H9 (cell line): ENCODE results near the gene ALDH2. TPM values are rescaled to one million over a fixed set of nuclear protein-coding genes. Genes with fewer than 3 reads are reported as not detected.

Experiments
- DNase-seq: peaks from one replicate; pipeline ENCODE4 v3.0.0-alpha.2; 2017
- H2AFZ ChIP-seq: one replicate; pipeline ENCODE4 v1.6.1; 2013; ENCODE audit warnings: mild to moderate bottlenecking, low read length, control low read depth, moderate library complexity
- H2AK5ac ChIP-seq: 2 replicates; pipeline ENCODE4 v1.6.1; 2013; ENCODE audit warnings: low read length, control low read depth, mixed read lengths; ENCODE audit not compliant: insufficient read length
- H2BK120ac ChIP-seq: one replicate; pipeline ENCODE4 v1.6.1; 2013; ENCODE audit warnings: low read depth, mild to moderate bottlenecking, low read length, control low read depth, inconsistent platforms; ENCODE audit not compliant: poor library complexity, severe bottlenecking
- H2BK12ac ChIP-seq: 2 replicates; pipeline ENCODE4 v1.6.1; 2013; ENCODE audit warnings: low read length, control low read depth, mixed read lengths, low read depth; ENCODE audit not compliant: insufficient read length
- H2BK15ac ChIP-seq: 2 replicates; pipeline ENCODE4 v1.6.1; 2013; ENCODE audit warnings: low read depth, low read length, control low read depth
- H2BK20ac ChIP-seq: one replicate; pipeline ENCODE4 v1.6.1; 2013; ENCODE audit warnings: low read depth, mild to moderate bottlenecking, low read length, control low read depth, inconsistent platforms; ENCODE audit not compliant: poor library complexity, severe bottlenecking
- H2BK5ac ChIP-seq: 2 replicates; pipeline ENCODE4 v1.6.1; 2013; ENCODE audit warnings: low read length, control low read depth, mixed read lengths; ENCODE audit not compliant: insufficient read length
- H3K14ac ChIP-seq: 2 replicates; pipeline ENCODE4 v1.6.1; 2013; ENCODE audit warnings: low read length, control low read depth; ENCODE audit not compliant: insufficient read depth
- H3K18ac ChIP-seq: 2 replicates; pipeline ENCODE4 v1.6.1; 2013; ENCODE audit warnings: low read depth, mild to moderate bottlenecking, mixed read lengths, low read length, control low read depth; ENCODE audit not compliant: insufficient read length
- H3K23ac ChIP-seq: 2 replicates; pipeline ENCODE4 v1.6.1; 2013; ENCODE audit warnings: low read length, control low read depth, mixed read lengths, low read depth; ENCODE audit not compliant: insufficient read length
- H3K23me2 ChIP-seq: 2 replicates; pipeline ENCODE4 v1.6.1; 2013; ENCODE audit warnings: low read depth, mild to moderate bottlenecking, mixed read lengths, low read length, control low read depth; ENCODE audit not compliant: insufficient read length, poor library complexity, severe bottlenecking
- H3K27ac ChIP-seq: 2 replicates; pipeline ENCODE4 v1.5.1; 2013; ENCODE audit warnings: low read length, control low read depth, mixed read lengths, low read depth; ENCODE audit not compliant: insufficient read length
- H3K27me3 ChIP-seq: 2 replicates; pipeline ENCODE4 v1.6.1; 2013; ENCODE audit warnings: low read length, control low read depth, inconsistent platforms; ENCODE audit not compliant: insufficient read depth
- H3K4ac ChIP-seq: 2 replicates; pipeline ENCODE4 v1.6.1; 2013; ENCODE audit warnings: low read depth, mild to moderate bottlenecking, control low read depth, inconsistent platforms, low read length, moderate library complexity
- H3K4me1 ChIP-seq: 2 replicates; pipeline ENCODE4 v1.6.1; 2013; ENCODE audit warnings: low read length, control low read depth, inconsistent platforms; ENCODE audit not compliant: insufficient read depth
- H3K4me2 ChIP-seq: 2 replicates; pipeline ENCODE4 v1.6.1; 2013; ENCODE audit warnings: low read length, control low read depth, mixed read lengths; ENCODE audit not compliant: insufficient read length, insufficient read depth
- H3K56ac ChIP-seq: 2 replicates; pipeline ENCODE4 v1.6.1; 2013; ENCODE audit warnings: low read depth, mild to moderate bottlenecking, mixed read lengths, low read length, control low read depth; ENCODE audit not compliant: insufficient read length
- H3K79me1 ChIP-seq: 2 replicates; pipeline ENCODE4 v1.6.1; 2013; ENCODE audit warnings: low read depth, mild to moderate bottlenecking, moderate library complexity, low read length, control low read depth, inconsistent platforms; ENCODE audit not compliant: insufficient read depth, poor library complexity, severe bottlenecking
- H3K79me2 ChIP-seq: 2 replicates; pipeline ENCODE4 v1.6.1; 2013; ENCODE audit warnings: low read length, control low read depth, inconsistent platforms; ENCODE audit not compliant: insufficient read depth
- H3K9ac ChIP-seq: 2 replicates; pipeline ENCODE4 v1.6.1; 2013; ENCODE audit warnings: low read length, control low read depth, mixed read lengths; ENCODE audit not compliant: insufficient read length; ENCODE audit errors: extremely low read depth
- H3K9me3 ChIP-seq: one replicate; pipeline ENCODE4 v1.6.1; 2013; ENCODE audit warnings: low read depth, low read length, inconsistent platforms; ENCODE audit not compliant: control insufficient read depth
- H3T11ph ChIP-seq: one replicate; pipeline ENCODE4 v1.6.1; 2013; ENCODE audit warnings: mild to moderate bottlenecking, low read length, control low read depth, inconsistent platforms
- H4K20me1 ChIP-seq: one replicate; pipeline ENCODE4 v1.6.1; 2013; ENCODE audit not compliant: control insufficient read depth, insufficient read length, insufficient read depth
- H4K5ac ChIP-seq: 2 replicates; pipeline ENCODE4 v1.6.1; 2013; ENCODE audit warnings: low read depth, mild to moderate bottlenecking, mixed read lengths, low read length, control low read depth; ENCODE audit not compliant: insufficient read length
- H4K8ac ChIP-seq: replicated peaks from 2 replicates; pipeline ENCODE4 v1.6.1; 2013; ENCODE audit warnings: low read length, control low read depth, mixed read lengths, low read depth; ENCODE audit not compliant: insufficient read length
- H4K91ac ChIP-seq: 2 replicates; pipeline ENCODE4 v1.6.1; 2013; ENCODE audit warnings: low read depth, mild to moderate bottlenecking, moderate library complexity, mixed read lengths, low read length, control low read depth; ENCODE audit not compliant: insufficient read length
- H3K27ac Mint-ChIP-seq, 3 experiments: 2 replicates in 2 of 3; 3 replicates in 1 of 3; pipeline ENCODE4 v1.8.0; 2020 to 2021; ENCODE audit warnings: mixed read lengths in 3 of 3, mild to moderate bottlenecking in 1 of 3, moderate library complexity in 1 of 3
- H3K27me3 Mint-ChIP-seq: 2 replicates; pipeline ENCODE4 v1.8.0; 2021; ENCODE audit warnings: low read depth, mild to moderate bottlenecking, moderate library complexity, mixed read lengths
- H3K36me3 Mint-ChIP-seq, 3 experiments: 2 replicates in 2 of 3; 3 replicates in 1 of 3; pipeline ENCODE4 v1.8.0; 2020 to 2021; ENCODE audit warnings: low read depth in 3 of 3, mixed read lengths in 3 of 3; ENCODE audit not compliant: insufficient read depth in 1 of 3
- H3K4me1 Mint-ChIP-seq, 2 experiments: 2 replicates each; pipeline ENCODE4 v1.8.0; 2020; ENCODE audit warnings: mixed read lengths in 2 of 2
- H3K4me3 Mint-ChIP-seq, 2 experiments: 2 replicates in 1 of 2; 3 replicates in 1 of 2; pipeline ENCODE4 v1.8.0; 2020 to 2021; ENCODE audit warnings: mild to moderate bottlenecking in 2 of 2, mixed read lengths in 2 of 2, moderate library complexity in 1 of 2
- H3K9me3 Mint-ChIP-seq, 2 experiments: 2 replicates in 1 of 2; 3 replicates in 1 of 2; pipeline ENCODE4 v1.8.0; 2020; ENCODE audit warnings: mild to moderate bottlenecking in 2 of 2, mixed read lengths in 2 of 2, moderate library complexity in 1 of 2
- WGBS: extraction: QIAGEN DNeasy Blood & Tissue Kit; methylation state at CpG from one replicate; pipeline ENCODE4 v1.1.7; 2013; ENCODE audit warnings: missing lambda C conversion rate, low lambda C conversion rate, mixed read lengths; ENCODE audit not compliant: insufficient read length; ENCODE audit errors: extremely low coverage; 5-methylcytosine and 5-hydroxymethylcytosine counted together
- total RNA-seq: library from RNA; stranded (reverse); gene quantifications from 2 replicates; pipeline ENCODE4 v1.2.1, GENCODE V29; 2021
- TF ChIP-seq, protein P1 (sequence below): fragments of 200-600 bp; sonication (generic); conservative IDR thresholded peaks from 3 replicates; pipeline ENCODE4 v1.8.0; 2021; ENCODE audit warnings: antibody characterized with exemption, mild to moderate bottlenecking

ALDH2 gene
- total RNA-seq, 1 experiment from 2014 or later = 44.0 TPM

DNA sequence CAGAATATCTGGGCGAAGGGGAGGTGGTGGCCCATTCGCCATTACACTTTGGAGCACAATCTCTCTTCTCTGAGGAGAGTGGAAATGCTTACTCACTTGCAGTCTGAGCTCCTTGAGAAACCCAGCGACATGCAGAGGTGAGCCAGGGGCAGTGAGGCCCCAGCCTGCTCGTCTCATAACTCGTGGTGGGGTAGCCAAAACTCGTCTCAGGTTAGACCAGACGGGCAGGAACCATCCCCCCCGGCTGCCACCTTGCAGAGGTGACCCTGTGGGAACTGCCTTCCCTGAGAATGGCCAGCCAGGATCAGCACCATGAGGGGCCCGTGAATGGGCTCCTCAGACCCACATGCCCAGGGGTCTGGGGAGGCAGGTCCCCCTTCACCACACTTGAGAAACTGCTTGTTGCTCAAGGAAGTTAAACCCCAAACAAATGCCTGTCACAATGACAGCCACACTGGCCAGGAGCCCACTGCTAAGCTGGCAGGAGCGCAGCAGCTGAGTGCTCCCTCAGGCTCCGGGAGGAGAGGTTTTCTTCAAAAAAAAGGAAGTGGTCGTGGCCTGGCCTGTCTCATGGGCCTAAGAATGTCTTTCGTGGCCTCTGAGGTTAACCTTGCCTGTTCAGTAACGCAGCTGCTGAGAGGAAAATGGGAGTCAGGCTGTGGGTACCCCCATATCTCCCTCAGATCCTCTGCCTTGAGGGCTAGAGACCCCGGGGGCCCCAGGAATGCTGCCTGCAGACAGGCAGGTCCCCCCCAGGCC lies 9.2 kb upstream of the ALDH2 start:
- H2BK15ac ChIP-seq = no peak overlapping the region
- H3K9me3 ChIP-seq = no peaks in the 10 kb centered on the region
- H3K23me2 ChIP-seq = no peaks in the 10 kb centered on the region
- no peak overlapping the region for H3K18ac ChIP-seq
- no peak for DNase-seq
- no peak overlapping the region for H3K56ac ChIP-seq
- H2AK5ac ChIP-seq = no peak overlapping the region
- H2BK120ac ChIP-seq = no peak overlapping the region
- Mint-ChIP-seq H3K27ac (peak overlapping the region; percentile 68 to 77 (median 68); a peak in 5 of 7 replicates), H3K4me3 (no peak overlapping the region), H3K36me3 (peaks cover 3 to 10% (median 7%) of the 10 kb centered on the region in 3 experiments; a peak in 3 of 7 replicates), H3K9me3 (no peaks in the 10 kb centered on the region), H3K4me1 (peaks cover 26 to 39% of the 10 kb centered on the region in 2 experiments), H3K27me3 (no peaks in the 10 kb centered on the region)
- H2AFZ ChIP-seq = no peak overlapping the region
- H2BK12ac ChIP-seq = no peak overlapping the region
- no peak overlapping the region for H3K23ac ChIP-seq
- no peaks in the 10 kb centered on the region for H3K27me3 ChIP-seq
- no peak overlapping the region for H3T11ph ChIP-seq
- H3K79me1 ChIP-seq = no peaks in the 10 kb centered on the region
- H2BK20ac ChIP-seq = no peak overlapping the region
- TF ChIP-seq, protein P1, sequence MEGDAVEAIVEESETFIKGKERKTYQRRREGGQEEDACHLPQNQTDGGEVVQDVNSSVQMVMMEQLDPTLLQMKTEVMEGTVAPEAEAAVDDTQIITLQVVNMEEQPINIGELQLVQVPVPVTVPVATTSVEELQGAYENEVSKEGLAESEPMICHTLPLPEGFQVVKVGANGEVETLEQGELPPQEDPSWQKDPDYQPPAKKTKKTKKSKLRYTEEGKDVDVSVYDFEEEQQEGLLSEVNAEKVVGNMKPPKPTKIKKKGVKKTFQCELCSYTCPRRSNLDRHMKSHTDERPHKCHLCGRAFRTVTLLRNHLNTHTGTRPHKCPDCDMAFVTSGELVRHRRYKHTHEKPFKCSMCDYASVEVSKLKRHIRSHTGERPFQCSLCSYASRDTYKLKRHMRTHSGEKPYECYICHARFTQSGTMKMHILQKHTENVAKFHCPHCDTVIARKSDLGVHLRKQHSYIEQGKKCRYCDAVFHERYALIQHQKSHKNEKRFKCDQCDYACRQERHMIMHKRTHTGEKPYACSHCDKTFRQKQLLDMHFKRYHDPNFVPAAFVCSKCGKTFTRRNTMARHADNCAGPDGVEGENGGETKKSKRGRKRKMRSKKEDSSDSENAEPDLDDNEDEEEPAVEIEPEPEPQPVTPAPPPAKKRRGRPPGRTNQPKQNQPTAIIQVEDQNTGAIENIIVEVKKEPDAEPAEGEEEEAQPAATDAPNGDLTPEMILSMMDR = no peak
- no CpG with 5 or more reads among the region's 15 CpGs for WGBS
- no peaks in the 10 kb centered on the region for H4K20me1 ChIP-seq
- H2BK5ac ChIP-seq = no peak overlapping the region
- H4K8ac ChIP-seq = no peak overlapping the region
- H3K4me1 ChIP-seq = no peaks in the 10 kb centered on the region
- no peaks in the 10 kb centered on the region for H3K79me2 ChIP-seq
- no peak overlapping the region for H4K5ac ChIP-seq
- H3K4me2 ChIP-seq = no peak overlapping the region
- H3K4ac ChIP-seq = no peak overlapping the region
- H3K14ac ChIP-seq = peak overlapping the region; percentile 12; the same call in 1 of the 2 replicates
- no peak overlapping the region for H3K9ac ChIP-seq
- no peak overlapping the region for H3K27ac ChIP-seq
- no peak overlapping the region for H4K91ac ChIP-seq
